Liver (tissue), 3 donors: ENCODE results near the gene ECHDC3.

Source experiments
- EGR1 ChIP-seq, 2 donors: IDR thresholded peaks; 2 replicates each; pipeline ENCODE4 v1.6.1; 2016 to 2018; ENCODE audit warnings: antibody characterized with exemption in 2 of 2, low read depth in 2 of 2
- FOXA1 ChIP-seq: IDR thresholded peaks from 2 replicates; pipeline ENCODE4 v1.6.1; 2016; ENCODE audit warnings: antibody characterized with exemption
- GABPA ChIP-seq, 2 donors: IDR thresholded peaks in 1 of 2; conservative IDR thresholded peaks in 1 of 2; 2 replicates each; pipeline ENCODE4 v1.6.1; 2016; ENCODE audit warnings: antibody characterized with exemption in 2 of 2, mild to moderate bottlenecking in 1 of 2, moderate library complexity in 1 of 2
- JUND ChIP-seq, 2 donors: IDR thresholded peaks; 2 replicates each; pipeline ENCODE4 v1.6.1; 2016; ENCODE audit warnings: antibody characterized with exemption in 2 of 2
- NR2F2 ChIP-seq: IDR thresholded peaks from 2 replicates; pipeline ENCODE4 v1.6.1; 2016; ENCODE audit warnings: antibody characterized with exemption
- RAD21 ChIP-seq, 2 donors: IDR thresholded peaks; 2 replicates each; pipeline ENCODE4 v1.6.1; 2016; ENCODE audit warnings: antibody characterized with exemption in 2 of 2, mild to moderate bottlenecking in 2 of 2
- SP1 ChIP-seq: IDR thresholded peaks from 2 replicates; pipeline ENCODE4 v1.6.1; 2018; ENCODE audit warnings: antibody characterized with exemption, mild to moderate bottlenecking
- TAF1 ChIP-seq: conservative IDR thresholded peaks from 2 replicates; pipeline ENCODE4 v1.6.1; 2016; ENCODE audit warnings: antibody characterized with exemption, mild to moderate bottlenecking
- YY1 ChIP-seq: IDR thresholded peaks from 2 replicates; pipeline ENCODE4 v1.6.1; 2016; ENCODE audit warnings: antibody characterized with exemption, mild to moderate bottlenecking
- TF ChIP-seq, protein P1 (sequence below): fragments of 150-350 bp; IDR thresholded peaks from 2 replicates; pipeline ENCODE4 v1.5.1; 2017; ENCODE audit warnings: improper control_type of control experiment, low read depth, low read length; ENCODE audit not compliant: missing input control
- TF ChIP-seq, protein P2 (sequence below): IDR thresholded peaks from 2 replicates; pipeline ENCODE4 v1.6.1; 2016; ENCODE audit warnings: antibody characterized with exemption, mild to moderate bottlenecking
- TF ChIP-seq, protein P3 (sequence below): IDR thresholded peaks from 2 replicates; pipeline ENCODE4 v1.6.1; 2016; ENCODE audit warnings: antibody characterized with exemption
- TF ChIP-seq, protein P4 (sequence below): IDR thresholded peaks from 2 replicates; pipeline ENCODE4 v1.6.1; 2016; ENCODE audit warnings: antibody characterized with exemption
- TF ChIP-seq, protein P5 (sequence below): IDR thresholded peaks from 2 replicates; pipeline ENCODE4 v1.6.1; 2016; ENCODE audit warnings: antibody characterized with exemption
- donor health status: healthy.
- donor health status: healthy.

DNA sequence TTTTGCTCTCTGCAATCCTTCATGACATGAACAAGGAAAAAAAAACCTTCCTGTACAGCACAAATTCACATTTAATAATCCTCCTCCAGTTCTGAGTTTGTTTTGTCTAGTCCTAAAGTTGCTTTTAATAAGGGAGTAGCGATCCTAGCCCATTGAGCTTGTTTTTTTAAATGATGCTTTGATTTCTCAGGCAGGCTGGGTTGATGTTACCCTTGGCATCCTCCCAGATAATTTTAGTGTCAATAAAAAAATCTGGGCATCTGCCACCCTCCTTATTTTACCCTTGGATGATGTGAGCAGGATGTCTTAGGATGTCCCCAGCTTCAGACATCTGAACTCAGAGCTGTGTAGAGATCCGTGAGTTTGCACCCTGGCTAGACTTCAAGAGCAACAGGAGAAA, 47.1 kb downstream of the ECHDC3 start:
- TF ChIP-seq, protein P1, sequence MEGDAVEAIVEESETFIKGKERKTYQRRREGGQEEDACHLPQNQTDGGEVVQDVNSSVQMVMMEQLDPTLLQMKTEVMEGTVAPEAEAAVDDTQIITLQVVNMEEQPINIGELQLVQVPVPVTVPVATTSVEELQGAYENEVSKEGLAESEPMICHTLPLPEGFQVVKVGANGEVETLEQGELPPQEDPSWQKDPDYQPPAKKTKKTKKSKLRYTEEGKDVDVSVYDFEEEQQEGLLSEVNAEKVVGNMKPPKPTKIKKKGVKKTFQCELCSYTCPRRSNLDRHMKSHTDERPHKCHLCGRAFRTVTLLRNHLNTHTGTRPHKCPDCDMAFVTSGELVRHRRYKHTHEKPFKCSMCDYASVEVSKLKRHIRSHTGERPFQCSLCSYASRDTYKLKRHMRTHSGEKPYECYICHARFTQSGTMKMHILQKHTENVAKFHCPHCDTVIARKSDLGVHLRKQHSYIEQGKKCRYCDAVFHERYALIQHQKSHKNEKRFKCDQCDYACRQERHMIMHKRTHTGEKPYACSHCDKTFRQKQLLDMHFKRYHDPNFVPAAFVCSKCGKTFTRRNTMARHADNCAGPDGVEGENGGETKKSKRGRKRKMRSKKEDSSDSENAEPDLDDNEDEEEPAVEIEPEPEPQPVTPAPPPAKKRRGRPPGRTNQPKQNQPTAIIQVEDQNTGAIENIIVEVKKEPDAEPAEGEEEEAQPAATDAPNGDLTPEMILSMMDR = no peak
- TF ChIP-seq, protein P2, sequence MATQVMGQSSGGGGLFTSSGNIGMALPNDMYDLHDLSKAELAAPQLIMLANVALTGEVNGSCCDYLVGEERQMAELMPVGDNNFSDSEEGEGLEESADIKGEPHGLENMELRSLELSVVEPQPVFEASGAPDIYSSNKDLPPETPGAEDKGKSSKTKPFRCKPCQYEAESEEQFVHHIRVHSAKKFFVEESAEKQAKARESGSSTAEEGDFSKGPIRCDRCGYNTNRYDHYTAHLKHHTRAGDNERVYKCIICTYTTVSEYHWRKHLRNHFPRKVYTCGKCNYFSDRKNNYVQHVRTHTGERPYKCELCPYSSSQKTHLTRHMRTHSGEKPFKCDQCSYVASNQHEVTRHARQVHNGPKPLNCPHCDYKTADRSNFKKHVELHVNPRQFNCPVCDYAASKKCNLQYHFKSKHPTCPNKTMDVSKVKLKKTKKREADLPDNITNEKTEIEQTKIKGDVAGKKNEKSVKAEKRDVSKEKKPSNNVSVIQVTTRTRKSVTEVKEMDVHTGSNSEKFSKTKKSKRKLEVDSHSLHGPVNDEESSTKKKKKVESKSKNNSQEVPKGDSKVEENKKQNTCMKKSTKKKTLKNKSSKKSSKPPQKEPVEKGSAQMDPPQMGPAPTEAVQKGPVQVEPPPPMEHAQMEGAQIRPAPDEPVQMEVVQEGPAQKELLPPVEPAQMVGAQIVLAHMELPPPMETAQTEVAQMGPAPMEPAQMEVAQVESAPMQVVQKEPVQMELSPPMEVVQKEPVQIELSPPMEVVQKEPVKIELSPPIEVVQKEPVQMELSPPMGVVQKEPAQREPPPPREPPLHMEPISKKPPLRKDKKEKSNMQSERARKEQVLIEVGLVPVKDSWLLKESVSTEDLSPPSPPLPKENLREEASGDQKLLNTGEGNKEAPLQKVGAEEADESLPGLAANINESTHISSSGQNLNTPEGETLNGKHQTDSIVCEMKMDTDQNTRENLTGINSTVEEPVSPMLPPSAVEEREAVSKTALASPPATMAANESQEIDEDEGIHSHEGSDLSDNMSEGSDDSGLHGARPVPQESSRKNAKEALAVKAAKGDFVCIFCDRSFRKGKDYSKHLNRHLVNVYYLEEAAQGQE = no peak
- no peak for TF ChIP-seq TAF1
- TF ChIP-seq RAD21 (IDR thresholded peaks at IDR 0.05) = no peak
- no peak for TF ChIP-seq YY1
- TF ChIP-seq, protein P3, sequence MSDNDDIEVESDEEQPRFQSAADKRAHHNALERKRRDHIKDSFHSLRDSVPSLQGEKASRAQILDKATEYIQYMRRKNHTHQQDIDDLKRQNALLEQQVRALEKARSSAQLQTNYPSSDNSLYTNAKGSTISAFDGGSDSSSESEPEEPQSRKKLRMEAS = no peak
- TF ChIP-seq, protein P4, sequence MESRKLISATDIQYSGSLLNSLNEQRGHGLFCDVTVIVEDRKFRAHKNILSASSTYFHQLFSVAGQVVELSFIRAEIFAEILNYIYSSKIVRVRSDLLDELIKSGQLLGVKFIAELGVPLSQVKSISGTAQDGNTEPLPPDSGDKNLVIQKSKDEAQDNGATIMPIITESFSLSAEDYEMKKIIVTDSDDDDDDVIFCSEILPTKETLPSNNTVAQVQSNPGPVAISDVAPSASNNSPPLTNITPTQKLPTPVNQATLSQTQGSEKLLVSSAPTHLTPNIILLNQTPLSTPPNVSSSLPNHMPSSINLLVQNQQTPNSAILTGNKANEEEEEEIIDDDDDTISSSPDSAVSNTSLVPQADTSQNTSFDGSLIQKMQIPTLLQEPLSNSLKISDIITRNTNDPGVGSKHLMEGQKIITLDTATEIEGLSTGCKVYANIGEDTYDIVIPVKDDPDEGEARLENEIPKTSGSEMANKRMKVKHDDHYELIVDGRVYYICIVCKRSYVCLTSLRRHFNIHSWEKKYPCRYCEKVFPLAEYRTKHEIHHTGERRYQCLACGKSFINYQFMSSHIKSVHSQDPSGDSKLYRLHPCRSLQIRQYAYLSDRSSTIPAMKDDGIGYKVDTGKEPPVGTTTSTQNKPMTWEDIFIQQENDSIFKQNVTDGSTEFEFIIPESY = no peak
- TF ChIP-seq SP1 = no peak
- no peak for TF ChIP-seq EGR1 (IDR thresholded peaks at IDR 0.05; ENCODE audit: low read depth in 2 of 2)
- no peak for TF ChIP-seq JUND (IDR thresholded peaks at IDR 0.05)
- TF ChIP-seq, protein P5, sequence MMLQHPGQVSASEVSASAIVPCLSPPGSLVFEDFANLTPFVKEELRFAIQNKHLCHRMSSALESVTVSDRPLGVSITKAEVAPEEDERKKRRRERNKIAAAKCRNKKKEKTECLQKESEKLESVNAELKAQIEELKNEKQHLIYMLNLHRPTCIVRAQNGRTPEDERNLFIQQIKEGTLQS = no peak
- TF ChIP-seq GABPA (IDR thresholded peaks at IDR 0.05 in 1 of 2, conservative IDR thresholded peaks at IDR 0.05 in 1 of 2) = no peak
- no peak for TF ChIP-seq NR2F2
- TF ChIP-seq FOXA1 = no peak
